Measurements from ENCODE around the gene SMNDC1. TPM values are rescaled to one million over a fixed set of nuclear protein-coding genes. Genes with fewer than 3 reads are reported as not detected.
"Not testable (repeated sequence)": the region's sequence is repeated elsewhere in the genome, so short reads cannot be mapped to it uniquely, and the experiment has no call there.

SMNDC1 gene
- total RNA-seq, result 31.8 and 33.6 TPM in 2 replicates

GRCh38 chr10:110304780-110305421, at the start of gene SMNDC1:
Gene SMNDC1, minus strand, starts transcription at chr10:110304920. Its CDS starts 1,333 bp downstream, at chr10:110303587.
- intact Hi-C loops (cut with micrococcal nuclease), result loop anchor here (1.0 to 10.0 kb wide), 8 partner anchors 79 to 614 kb away; partner anchors contain the start of genes BBIP1, DUSP5, SHOC2 and XPNPEP1

GRCh38 chr10:110354322-110354766, 49.6 kb upstream of the SMNDC1 start:
- intact Hi-C loops (cut with micrococcal nuclease), result loop anchor here (1.0 to 10.0 kb wide), 5 partner anchors 48 to 510 kb away; no protein-coding TSS in a partner anchor

- intact Hi-C loops (cut with micrococcal nuclease), result loop anchor here (1.0 to 10.0 kb wide), 5 partner anchors 47 to 511 kb away; no protein-coding TSS in a partner anchor
Observed at GRCh38 chr10:110353244-110354119, 48.8 kb upstream of the SMNDC1 start.

- intact Hi-C loops (cut with micrococcal nuclease), result loop anchor here (5.0 to 10.0 kb wide), 2 partner anchors 74 to 512 kb away; no protein-coding TSS in a partner anchor
Observed at GRCh38 chr10:110352930-110353243, 48.2 kb upstream of the SMNDC1 start.

- intact Hi-C loops (cut with micrococcal nuclease), result loop anchor here (5.0 to 10.0 kb wide), 2 partner anchors 76 to 514 kb away; no protein-coding TSS in a partner anchor
Observed at GRCh38 chr10:110350812-110351211, 46.1 kb upstream of the SMNDC1 start.

- intact Hi-C loops (cut with micrococcal nuclease), result loop anchor here (5.0 to 10.0 kb wide), 2 partner anchors 77 to 515 kb away; no protein-coding TSS in a partner anchor
Observed at GRCh38 chr10:110349831-110350230, 45.1 kb upstream of the SMNDC1 start.

GRCh38 chr10:110349386-110349785, 44.7 kb upstream of the SMNDC1 start:
- intact Hi-C loops (cut with micrococcal nuclease), result no loop called here

- intact Hi-C loops (cut with micrococcal nuclease), result no loop called here
Observed at GRCh38 chr10:110348336-110348735, 43.6 kb upstream of the SMNDC1 start.

GRCh38 chr10:110346914-110347313, 42.2 kb upstream of the SMNDC1 start:
- intact Hi-C loops (cut with micrococcal nuclease), result no loop called here

- intact Hi-C loops (cut with micrococcal nuclease), result no loop called here
Observed at GRCh38 chr10:110345286-110345685, 40.6 kb upstream of the SMNDC1 start.

GRCh38 chr10:110344622-110345021, 39.9 kb upstream of the SMNDC1 start:
- intact Hi-C loops (cut with micrococcal nuclease), result no loop called here

- intact Hi-C loops (cut with micrococcal nuclease), result no loop called here
Observed at GRCh38 chr10:110343947-110344346, 39.2 kb upstream of the SMNDC1 start.

GRCh38 chr10:110340816-110341215, 36.1 kb upstream of the SMNDC1 start:
- intact Hi-C loops (cut with micrococcal nuclease), result no loop called here

GRCh38 chr10:110340122-110340521, 35.4 kb upstream of the SMNDC1 start:
- intact Hi-C loops (cut with micrococcal nuclease), result no loop called here

- intact Hi-C loops (cut with micrococcal nuclease), result no loop called here
Observed at GRCh38 chr10:110337906-110338305, 33.2 kb upstream of the SMNDC1 start.

- intact Hi-C loops (cut with micrococcal nuclease), result no loop called here
Observed at GRCh38 chr10:110337401-110337800, 32.7 kb upstream of the SMNDC1 start.

- intact Hi-C loops (cut with micrococcal nuclease), result no loop called here
Observed at GRCh38 chr10:110336111-110336721, 31.5 kb upstream of the SMNDC1 start.

GRCh38 chr10:110335314-110336064, 30.8 kb upstream of the SMNDC1 start:
- intact Hi-C loops (cut with micrococcal nuclease), result no loop called here

- intact Hi-C loops (cut with micrococcal nuclease), result no loop called here
Observed at GRCh38 chr10:110334061-110334656, 29.4 kb upstream of the SMNDC1 start.

- intact Hi-C loops (cut with micrococcal nuclease), result not testable (repeated sequence)
Observed at GRCh38 chr10:110331226-110331795, 26.6 kb upstream of the SMNDC1 start.
